HG02642 (cell line): ENCODE measurements around the gene NHS.

Source experiments
- ATAC-seq: cut with Tn5 transposase; IDR thresholded peaks from one replicate; pipeline ENCODE4 v1.9.1; 2021; ENCODE audit warnings: mild to moderate bottlenecking; ENCODE audit not compliant: unreplicated experiment, poor library complexity

The NHS gene

DNA sequence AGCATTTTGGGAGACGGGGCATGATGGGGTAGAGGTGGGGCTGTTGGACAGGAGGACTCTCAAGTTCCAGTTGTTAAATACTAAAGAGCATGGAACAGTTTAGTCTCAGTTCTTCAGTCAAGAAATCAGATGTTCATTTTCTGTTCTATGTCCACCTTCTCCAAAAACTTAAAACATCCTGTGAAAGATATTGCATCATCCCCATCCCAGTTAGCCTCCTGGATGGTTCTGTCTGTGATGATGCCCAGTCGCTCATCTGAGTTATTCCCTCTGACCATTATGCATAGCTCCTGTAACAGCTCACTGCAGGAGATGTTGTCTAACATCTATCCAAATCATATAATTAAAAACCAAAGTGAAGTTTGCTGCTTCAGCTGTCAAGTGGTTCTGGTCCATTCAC is 330.2 kb downstream of the NHS start:
- no peak for ATAC-seq

DNA sequence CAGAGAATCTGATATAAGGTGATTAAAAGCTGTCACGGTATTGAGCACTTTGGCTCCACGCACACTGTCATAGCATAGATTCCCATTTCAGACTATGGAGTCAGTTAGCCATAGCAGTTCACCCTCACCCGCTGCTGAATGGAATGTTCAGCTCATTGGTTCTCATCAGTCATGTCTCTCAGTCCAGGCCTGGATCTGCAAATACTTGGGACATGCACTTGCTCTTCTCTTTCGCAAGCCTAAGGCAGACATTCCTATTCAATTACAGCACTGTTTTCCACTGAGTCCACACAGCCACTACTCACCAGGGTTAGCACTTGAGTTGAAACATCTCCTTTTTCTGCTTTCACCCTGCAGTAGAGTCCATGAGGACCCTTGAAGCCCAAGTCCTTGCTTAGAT is 331.7 kb downstream of the NHS start:
- no peak for ATAC-seq

DNA sequence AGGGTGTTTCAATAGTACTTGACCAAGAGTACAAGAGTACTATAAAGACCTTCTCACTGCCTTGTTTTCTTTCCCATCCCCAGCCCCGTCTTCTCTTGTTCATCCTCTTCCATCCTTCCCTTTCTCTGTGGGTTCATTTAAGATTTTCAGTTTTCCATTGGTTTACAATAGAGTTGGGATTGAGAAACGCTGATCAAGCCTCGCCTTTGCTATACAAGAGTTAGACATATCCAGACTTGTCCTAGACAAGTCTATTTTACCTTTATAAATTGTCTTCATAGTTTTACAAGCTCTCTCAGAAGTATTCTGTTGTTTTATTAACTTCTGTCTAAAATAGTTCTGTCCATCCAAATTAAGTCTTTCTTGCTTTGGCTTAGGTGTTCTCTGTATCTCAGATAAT is 332.7 kb downstream of the NHS start:
- ATAC-seq, result no peak

DNA sequence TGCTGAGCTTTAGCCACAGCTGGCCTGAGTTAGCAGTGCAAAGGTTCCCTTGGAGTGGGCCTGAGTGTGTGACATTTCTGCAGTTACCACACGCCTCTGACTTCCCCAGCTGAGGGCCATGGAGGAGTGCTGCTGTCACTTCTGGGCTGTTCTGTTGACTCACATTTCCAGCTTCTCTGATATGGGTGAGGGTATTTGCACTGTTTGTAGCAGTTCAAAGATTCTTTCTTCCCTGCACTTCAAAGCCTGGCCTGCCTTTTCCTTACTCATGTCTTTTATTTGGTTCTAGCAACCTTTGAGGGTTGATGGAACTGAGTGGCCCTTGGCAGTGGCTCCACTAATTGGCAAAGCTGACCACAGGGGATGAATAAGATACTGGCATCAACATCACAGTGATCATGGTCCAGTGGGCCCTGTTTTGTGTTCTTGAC is 335.9 kb downstream of the NHS start:
- ATAC-seq, result no peak

DNA sequence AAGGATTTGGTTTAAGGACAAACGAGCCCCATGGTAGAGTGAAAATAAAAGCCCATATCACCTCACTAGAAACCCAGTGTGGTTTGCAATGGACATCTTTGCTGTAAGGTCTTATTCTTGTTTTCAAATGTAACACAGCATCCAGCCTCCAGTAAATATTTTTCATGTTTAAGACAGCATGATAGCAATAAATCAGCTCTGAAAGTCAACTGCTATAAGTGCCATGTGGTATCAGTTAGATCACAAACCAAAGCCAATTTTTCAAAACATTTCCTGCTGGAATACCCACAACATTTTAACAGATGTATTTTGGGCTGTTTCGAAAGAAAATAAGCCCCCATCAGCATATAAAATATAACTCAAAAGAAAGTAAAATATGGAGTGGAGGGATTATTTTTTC is 338.3 kb downstream of the NHS start:
- no peak for ATAC-seq

DNA sequence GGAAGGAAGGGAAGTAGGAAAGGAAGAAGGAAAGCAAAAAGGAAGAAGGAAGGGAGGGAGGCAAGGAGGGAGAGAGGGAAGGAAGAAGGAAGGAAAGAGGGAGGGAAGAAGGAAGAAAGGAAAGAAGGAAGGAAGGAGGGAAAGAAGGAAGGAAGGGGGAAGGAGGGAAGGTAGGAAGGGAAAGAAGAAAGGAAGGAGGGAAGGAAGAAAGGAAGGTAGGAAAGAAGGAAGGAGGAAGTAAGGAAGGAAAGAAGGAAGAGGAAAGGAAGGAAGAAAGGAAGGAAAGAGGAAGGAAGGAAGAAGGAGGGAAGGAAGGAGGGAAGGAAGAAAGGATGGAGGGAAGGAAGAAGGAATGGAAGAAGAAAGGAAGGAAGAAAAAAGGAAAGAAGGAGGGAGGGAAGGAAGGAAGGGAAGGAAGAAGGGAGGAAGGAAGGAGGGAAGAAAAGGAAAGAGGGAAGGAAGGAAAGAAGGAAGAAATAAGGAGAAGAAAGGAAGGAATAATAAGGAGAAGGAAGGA is 343.7 kb downstream of the NHS start:
- no peak for ATAC-seq

DNA sequence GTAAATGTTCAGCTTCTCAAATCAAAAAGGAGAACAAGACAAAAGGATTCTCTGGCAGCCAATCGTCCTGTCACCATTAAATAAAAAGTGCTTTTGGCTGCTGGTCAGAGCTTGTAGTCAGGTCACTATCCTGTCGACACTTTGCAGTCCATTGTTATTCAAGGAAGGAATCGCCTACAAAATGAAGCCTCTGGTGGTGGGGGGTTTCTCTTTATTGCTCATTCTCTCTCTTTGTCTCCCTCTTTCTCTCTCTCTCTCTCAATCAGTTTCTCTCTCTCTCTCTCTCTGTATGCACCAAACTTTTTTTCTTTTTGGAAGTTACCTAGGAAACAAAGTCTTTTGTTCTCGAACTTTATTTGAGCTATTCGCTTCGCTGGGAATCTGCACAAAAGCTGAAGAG is 344.7 kb downstream of the NHS start:
- ATAC-seq, result no peak

DNA sequence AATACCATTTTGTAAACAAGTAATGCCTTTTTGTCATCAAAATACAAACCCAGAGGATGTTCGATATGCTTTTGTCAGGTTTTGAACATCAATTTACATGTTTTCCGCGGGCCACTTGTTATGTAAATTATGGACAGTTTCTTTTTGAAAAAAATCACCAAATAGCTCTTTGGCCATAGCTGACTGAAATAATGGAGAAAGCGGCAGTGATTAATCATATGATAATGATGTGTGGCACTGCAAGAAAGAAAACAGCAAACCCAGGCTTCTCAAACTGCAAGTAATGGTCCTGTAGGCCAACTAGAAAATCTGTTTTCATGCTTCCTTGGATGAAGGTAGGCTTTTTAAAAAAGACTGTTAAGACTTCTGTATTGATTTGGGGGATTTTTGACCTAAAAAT is 346.7 kb downstream of the NHS start:
- ATAC-seq, result no peak

DNA sequence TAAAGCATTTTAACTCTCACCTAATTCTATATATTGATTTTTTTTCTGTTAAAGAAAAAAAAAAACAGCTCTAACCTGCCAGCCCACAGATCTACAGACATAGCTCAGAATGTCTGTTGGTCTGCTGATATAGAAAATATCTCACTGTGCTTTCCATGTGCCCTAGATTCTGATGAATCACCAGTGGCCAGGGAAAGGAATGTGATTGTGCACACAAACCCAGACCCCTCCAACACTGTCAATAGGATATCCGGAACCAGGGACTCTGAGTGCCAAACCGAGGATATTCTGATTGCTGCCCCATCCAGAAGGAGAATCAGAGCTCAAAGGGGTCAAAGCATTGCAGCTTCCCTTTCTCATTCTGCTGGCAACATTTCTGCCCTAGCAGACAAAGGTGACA is 350.2 kb downstream of the NHS start:
- ATAC-seq, result no peak

DNA sequence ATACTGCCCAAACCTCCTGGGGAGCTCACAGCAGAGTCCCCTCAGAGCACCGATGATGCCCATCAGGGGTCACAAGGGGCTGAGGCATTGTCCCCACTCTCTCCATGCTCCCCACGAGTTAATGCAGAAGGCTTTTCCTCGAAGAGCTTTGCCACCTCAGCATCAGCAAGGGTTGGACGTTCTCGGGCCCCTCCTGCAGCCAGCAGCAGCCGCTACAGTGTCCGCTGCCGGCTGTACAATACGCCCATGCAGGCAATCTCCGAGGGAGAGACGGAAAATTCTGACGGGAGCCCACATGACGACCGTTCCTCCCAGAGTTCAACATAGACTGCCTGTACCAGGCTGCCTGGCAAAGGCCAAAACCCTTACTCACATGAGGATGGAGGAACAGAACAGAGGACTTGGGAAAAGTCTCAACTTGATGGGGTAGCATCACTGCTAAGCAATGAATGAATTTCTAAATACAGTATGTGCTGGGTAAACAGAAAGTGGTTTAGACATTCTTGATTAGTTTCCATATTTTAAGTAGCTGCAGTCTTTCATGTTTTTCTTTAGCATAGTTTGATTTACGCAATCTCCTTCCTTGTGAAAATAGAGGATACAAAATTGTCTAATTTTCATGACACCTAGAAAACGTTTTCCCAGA is 357.3 kb downstream of the NHS start:
- no peak for ATAC-seq

DNA sequence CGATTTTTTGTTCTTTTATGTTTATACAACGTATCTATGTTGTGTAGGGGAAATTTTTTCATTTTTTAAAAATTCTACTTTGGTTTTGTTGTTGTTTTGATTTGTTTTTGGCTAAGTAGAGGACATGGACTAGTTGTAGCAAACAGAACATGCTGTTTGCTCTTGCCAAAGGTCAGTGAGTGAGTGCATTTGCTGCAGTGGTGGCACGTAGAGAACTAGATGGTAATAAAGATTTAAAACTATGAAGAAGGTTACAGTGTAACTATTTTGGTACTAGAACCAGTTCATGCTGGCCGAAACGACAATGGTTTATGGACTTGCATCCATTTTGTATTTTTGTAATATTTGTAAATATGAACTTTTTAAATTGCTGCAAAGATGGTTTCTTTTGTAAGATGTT is 360.4 kb downstream of the NHS start:
- ATAC-seq, result no peak

DNA sequence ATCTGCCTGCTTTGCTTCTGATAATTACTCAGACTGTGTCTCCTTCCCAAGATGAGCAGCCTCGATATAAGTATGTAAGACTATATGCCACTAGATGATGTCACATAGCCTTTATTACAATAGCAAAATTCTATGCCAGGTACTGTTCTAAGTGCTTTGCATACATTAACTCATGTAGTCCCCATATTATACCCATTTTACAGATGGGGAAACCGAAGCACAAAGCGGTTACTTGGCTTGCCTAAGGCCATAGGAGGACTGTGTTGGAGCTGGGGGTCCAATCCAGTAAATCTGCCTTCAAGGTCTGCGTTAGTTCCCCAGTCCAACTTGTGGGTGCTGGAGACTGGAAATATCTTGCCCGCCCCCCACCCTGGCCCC is 361.5 kb downstream of the NHS start:
- ATAC-seq, result no peak

DNA sequence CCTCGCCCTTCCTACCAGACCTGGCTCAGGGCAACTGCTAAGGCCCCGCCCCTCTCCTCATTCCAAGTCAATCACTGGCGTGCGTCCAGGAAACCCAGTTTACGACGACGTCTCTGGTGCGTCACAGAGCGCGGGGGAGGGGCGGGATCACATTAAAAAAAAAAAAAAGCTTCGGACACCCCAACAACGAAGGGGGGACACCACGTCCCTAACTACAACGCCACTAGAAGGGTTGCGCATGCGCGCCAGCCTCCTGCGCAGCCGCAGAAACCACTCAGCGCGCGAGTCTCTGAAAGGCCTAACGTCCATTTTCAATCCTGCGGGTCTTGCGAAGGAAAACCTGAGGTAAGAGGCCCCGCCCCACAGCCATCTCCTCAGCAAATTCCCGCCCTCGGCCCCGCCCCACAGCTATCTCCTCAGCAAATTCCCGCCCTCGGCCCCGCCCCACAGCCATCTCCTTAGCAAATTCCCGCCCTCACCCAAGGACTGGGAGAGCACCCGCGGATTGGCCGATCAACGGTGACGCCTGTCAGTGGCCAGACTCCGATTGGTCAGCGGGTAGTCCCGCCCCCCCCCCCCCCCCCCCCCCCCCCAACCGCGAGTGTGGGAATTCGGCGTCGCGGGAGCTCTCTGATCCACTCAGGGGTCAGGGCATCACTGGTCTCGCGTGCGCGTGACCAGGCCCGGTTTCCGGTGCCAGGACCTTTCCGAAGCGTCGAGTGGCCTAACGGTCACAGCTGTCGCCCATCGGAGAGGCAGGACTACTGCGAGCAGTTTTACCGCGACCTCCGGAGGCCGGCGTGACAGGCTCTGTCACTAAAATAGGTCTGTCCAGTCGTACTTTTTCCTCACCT is 362.1 kb downstream of the NHS start, which contains the start of gene SCML1:
Gene SCML1 (plus strand): TSS at position 638 of the 854 bp plus-strand sequence. CDS start 6,694 bp downstream, outside the sequence.
- peak; percentile 87 for ATAC-seq

DNA sequence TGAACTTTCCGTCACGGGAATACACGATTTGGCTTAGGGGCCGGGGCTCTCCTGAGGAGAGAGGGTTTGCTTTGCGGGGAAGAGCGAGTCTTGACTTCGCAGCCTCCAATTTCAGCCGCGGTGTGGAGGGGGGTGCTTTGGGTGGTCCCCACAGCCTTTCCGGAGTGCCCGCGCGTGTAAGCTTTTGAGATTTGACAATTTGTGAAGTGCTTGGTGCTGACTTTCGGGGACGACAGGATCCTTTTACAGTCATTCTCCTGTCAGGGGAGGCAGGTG is 362.6 kb downstream of the NHS start:
- peak; percentile 15 for ATAC-seq

DNA sequence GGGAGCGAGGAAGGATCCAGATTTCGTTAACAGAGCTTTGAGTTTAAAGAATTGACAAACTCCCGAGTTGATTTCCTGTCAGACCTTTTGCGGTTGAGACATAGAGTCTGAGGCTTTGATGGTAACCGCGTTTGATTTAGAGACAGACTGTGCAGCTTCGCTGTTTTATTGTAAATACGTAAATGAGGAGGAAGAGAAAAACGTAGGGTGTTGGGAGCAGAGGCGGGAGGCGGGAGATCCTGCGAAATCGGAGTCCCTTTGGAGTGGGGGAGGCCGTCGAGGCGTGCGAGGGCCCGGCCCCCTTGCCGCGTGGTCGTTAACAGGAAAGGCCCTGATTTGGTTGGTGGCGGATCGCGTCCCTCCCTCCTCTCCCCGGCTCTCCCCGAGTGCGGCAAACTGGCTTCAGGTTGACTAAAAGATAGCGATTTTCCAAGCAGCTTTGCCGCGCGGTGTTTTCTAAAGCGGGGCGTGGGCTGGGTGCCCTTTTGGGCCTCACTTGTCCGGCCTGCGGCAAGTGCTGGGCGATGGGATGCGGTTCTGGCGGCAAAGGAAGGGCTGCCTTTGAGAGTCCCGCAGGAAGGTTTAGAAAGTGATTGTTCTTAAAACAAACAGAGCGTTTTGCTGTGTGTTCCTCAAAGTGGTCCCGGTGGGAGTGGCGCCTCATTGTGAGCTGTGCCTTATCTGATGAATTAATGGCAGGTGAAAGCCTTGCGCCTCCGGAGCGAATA is 363.1 kb downstream of the NHS start:
- ATAC-seq, result peak; percentile 25

DNA sequence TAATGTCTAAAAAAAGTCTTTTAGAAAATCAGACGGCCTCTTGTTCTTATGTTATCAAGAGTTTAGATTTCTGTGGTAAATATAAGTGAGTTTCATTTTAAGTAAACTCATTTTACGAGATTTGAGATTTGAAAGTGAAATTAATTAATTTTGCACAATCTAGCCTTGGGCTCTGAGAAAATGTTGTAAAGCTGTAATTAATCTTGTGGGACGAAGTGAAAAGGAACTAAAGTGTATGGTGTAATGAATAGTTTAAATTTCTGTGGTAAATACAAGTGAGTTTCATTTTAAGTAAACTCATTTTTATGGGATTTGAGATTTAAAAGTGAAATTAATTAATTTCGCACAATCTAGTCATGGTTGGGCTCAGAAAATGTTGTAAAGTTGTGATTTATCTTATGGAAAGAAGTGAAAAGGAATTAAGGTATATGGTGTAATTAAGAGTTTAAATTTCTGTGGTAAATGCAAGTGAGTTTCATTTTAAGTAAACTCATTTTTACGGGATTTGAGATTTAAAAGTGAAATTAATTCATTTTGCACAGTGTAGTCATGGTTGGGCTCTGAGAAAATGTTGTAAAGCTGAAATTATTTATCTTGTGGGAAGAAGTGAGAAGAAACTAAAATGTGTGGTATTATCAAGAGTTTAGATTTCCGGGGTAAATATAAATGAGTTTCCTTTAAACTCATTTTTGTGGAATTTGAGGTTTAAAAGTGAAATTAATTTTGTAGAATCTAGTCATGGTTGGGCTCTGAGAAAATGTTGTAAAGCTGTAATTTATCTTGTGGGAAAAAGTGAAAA is 363.9 kb downstream of the NHS start:
- no peak for ATAC-seq

DNA sequence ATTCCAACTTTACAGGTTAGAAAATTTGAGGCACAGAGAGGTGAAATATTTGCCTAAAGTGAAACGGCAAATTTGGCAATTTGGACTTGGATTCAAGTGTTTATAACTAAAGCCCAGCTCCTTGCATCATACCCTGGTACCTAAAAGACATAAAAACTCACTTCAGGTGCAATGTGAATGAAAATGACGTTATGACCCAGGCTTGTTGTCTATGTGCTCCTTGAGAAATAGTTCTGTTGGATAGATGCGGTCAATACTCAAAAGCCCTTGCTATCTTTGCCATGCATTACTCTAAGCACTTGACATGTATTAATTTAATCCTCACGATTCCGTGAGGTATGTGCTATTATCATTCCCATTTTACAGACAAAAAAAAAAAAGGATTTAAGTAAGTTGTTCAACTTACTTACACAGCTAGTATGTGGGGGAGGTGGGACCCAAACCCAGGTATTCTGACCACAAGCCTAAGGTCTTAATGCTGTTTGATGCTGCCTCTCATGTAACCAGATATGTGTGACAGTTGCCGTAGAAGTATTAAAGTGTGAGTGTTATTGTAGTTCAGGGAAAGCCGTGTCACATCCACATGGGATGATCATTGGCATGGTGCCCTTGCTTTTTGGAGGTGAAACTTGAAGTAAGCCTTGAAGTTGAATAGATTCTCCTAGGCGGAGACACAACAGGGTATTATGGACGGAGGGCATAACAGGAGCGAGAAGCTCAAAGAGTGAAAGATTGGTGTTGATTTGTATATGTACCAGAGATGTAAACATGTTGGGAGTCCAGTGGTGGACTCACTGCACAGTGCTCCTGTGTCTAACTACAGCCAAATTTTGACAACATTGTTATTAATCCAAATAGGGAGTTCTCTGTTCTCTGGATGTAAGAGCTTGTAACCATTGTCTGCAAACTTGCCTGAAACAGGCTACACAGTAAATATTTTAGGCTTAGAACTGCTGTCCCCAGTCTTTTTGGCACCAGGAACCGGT is 365.4 kb downstream of the NHS start:
- no peak for ATAC-seq

DNA sequence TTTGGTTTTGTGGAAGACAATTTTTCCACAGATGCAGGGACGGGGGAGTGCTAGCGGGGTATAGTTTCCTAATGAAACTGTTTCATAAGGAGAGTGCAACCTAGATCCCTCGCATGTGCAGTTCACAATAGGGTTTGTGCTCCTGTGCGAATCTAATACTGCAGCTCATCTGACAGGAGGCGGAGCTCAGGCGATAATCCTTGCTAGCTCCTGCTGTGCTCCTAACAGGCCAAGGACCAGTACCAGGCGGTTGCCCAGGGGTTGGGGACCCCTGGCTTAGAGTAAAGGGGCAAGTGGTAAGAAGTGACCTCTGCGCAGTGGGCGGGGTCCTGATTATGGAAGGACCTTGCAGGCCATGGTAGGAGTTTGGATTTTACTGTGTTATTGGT is 366.1 kb downstream of the NHS start:
- no peak for ATAC-seq

DNA sequence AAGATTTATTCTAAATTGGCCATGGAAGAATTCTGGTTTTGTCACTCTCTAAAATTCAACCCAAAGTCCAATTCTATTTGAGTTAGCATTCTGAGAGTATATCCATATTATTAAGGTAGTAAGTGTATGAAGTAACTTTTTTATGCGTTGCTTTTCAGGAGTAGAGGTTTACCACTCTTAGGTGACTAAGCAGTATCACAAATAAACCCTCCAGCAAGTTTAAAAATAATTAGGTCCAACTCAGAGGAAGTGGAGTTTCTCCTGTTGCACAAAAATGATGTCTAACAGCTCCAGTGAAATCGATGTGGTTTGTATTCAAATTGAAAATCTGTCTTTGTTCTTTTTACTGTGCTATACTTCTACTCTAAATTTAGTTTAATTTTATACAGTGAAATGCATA is 368.9 kb downstream of the NHS start:
- ATAC-seq, result no peak
